Anterior cingulate cortex (tissue), 58 donors: Measurements from ENCODE around the gene RGS17.
"Not testable (repeated sequence)": the region's sequence is repeated elsewhere in the genome, so short reads cannot be mapped to it uniquely, and the experiment has no call there.

Source experiments
- DNase-seq, 58 donors: peaks; one replicate each; lab custom pipeline; 2025; lab: John Stamatoyannopoulos, UW

RGS17 gene

GRCh38 chr6:153129873-153130514 is 1.1 kb downstream of the RGS17 start:
- peak in 14 of 58 donors; percentile 4 to 41 (median 12) for DNase-seq

DNA sequence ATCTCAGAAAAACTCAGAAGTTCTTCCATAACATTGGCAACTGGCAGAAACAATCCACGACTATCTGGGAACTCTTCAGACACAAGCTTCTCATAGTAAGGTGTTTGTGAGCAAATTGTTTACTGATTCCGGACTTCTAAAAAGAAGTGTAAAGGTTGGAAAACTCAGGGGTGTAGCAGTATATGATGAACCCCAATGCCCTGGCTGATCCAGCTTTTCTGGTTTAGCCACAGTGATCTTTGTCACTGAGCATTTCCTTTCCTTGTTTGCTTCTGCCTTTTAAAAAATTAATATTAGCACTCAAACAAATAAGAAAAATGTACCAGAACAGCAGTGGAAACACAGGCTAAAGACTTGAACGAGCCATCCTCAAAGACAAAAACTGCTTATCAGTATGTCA is 4.9 kb downstream of the RGS17 start:
- DNase-seq, result no peak

DNA sequence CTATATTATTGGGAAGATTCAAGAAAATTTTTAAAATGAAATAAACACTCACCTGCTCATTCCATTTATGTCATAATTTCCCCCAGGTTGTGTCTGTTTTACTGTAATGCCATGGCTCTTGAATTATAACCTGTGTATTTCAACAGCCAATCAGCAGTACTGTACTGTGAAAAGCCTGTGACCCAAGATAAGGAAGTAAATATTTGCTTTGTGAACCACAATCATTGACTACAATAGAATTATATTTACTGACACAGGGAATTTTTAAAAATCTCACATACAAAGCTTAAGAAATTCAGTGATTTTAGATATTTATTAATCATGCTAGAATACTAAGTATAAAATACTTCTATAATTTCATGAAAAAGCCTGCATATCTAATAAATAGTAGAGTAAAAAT is 6.0 kb downstream of the RGS17 start:
- DNase-seq, result no peak

GRCh38 chr6:153123801-153124200 is 7.3 kb downstream of the RGS17 start:
- DNase-seq, result no peak

- no peak for DNase-seq
These were observed 9.8 kb downstream of the RGS17 start for GRCh38 chr6:153121311-153121710.

DNA sequence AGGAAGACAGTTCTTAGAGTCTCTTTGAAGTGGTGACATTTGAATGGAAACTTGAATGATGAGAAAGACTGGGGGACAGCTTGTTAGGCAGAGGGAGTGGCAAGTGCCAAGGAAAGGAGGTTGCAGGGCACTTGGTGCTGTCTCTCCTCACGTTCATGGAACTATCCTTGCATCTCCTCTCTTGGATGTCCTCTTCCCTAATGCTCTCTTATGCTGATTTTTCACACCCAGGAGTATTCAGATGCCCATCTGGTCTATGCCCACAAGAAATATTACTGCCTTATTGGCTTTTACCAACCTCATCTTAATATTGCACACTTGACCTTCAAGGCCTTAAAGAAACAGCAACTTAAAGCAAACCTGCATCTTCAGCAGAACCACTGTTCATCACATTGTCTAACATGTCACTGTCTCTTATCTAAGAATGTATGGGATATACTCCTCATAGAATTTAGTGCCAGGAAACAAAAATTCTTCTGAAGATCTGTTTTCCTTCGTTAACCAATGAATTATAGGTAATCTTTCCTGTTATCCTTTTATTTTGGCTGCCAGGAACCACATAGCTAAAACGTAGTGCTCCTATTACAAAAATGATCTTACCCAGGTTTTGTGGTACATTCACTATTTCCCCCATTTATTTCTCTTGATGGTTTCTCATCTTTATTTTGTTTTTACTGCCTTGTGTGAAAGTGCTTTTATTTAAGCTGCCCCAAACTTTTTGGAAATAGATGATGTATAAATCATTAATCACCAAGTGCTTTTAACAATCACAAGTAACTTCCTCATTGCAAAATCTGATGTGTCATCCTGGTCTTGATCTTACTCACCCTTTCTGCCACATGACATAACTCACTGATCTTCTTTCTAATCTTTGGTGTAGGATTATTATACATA is 12.8 kb downstream of the RGS17 start:
- no peak for DNase-seq

DNA sequence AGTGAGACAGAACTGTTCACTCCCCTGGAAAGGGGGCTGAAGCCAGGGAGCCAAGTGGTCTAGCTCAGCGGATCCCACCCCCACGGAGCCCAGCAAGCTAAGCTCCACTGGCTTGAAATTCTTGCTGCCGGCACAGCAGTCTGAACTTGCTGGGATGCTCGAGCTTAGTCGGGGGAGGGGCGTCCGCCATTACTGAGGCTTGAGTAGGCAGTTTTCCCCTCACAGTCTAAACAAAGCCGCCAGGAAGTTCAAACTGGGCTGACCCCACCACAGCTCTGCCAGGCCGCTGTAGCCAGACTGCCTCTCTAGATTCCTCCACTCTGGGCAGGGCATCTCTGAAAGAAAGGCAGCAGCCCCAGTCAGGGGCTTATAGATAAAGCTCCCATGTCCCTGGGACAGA is 20.0 kb downstream of the RGS17 start:
- not testable (repeated sequence) for DNase-seq

- not testable (repeated sequence) for DNase-seq
These were observed 20.5 kb downstream of the RGS17 start for GRCh38 chr6:153110612-153111011.

DNA sequence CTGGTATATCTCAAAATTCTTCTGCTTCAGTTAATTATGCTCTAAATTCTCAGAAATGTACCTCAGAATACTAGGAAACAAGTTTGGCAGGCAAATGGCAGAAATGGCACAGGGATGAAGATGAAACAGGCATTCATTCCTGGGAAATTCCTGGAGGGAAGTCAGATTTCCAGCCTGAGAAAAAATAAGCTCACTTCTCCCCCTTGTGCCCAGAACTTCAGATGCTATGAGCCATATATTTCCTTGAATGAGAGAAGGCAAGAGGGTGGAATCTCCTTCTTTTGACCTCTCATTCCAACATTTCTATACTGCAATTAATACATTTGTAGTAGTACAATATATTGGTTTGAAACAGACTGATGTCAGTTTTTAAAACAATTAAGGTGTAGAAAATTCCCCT is 22.8 kb downstream of the RGS17 start:
- DNase-seq, result no peak

DNA sequence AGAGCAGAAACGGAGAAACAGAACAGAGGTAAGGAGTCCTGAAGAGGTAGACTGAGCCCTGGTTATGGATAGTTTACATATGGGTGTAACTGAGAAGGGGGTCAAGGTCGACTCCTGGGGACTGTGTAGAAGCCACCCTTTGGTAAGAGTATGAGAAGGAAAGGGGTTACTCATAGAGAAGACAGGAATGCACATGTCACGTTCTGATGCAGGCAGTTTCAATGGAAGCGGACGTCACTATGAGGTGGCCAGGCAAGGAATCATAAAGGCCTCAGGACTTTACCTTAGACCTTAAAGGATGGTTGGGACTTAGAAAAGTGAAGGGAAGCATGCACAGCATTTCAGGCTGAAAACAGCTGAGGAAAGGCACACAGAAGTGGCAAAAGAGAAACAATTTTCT is 25.1 kb downstream of the RGS17 start:
- no peak for DNase-seq

- DNase-seq, result no peak
These were observed 26.9 kb downstream of the RGS17 start for GRCh38 chr6:153104220-153104619.

- no peak for DNase-seq
These were observed 27.8 kb downstream of the RGS17 start for GRCh38 chr6:153103319-153103655.

DNA sequence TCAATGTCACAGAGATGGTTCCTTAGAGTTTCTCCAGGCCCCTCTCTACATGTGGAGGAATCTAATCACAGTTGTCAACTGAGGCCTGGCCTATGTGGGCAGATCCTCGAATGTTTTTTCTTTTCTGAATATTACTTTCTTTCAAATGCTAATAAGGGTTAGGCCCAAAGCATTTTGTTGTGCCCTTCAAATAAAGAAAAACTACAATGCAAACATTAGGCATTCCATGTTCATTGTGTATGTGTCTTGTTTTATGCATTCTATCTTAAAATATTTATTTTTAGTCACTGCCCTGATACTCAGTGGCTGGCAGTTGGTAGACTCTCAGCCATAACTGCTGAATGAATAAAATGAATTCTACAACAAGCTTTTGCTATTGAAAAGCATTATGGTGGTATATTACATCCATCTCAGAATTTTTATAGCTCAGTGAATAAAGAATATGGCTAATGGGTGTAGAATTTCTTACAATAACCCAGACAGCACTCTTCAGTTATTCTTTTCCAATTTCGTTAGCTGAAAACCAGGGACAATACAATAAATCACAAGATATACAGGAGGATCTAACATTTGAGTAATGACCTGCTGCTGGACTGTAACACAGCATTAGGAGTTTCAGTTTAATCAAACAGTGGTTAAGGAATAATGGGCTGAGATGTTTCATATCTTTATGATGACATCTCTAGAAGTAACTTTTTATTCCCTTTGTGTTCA is 28.3 kb downstream of the RGS17 start:
- DNase-seq, result no peak

- no peak for DNase-seq
These were observed 29.6 kb downstream of the RGS17 start for GRCh38 chr6:153101461-153101860.

GRCh38 chr6:153099636-153100035 is 31.4 kb downstream of the RGS17 start:
- DNase-seq, result no peak

DNA sequence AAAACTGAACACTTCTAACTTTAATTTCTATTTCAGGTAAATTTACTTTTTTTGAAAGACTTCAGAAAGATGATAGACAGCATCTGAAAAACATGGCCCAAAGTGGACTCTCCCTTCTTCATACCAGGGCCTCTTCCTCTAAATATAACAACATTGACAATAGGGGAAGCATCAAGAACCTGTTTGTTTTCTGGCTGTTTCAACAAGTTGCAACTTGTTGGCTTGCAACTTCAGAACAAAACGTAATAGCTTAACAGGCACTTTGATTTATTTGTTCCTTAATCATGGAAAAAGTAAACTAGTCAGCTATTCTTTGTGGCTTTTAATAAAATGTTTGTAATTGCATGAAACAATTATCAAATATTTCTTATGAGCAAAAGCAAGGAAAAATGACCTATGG is 34.3 kb downstream of the RGS17 start:
- DNase-seq, result no peak

DNA sequence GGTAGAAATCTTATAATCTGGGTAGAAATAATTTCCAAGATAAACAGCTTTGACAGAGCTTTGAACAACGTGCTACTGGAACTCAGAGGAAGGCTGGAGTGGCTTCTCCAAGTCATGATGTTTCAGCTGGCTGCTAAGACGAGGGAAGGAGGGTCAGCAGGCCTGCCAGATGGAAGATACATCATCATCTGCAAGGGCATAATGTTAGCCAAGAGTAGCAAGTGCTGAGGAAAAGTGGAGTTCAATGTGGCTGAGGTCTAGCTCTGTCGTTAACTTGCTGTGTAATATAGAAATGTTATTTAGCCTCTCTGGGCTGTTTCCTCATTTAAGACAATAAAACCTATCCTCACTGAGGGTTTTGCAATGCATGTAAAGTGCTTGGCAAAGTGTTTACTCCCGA is 35.1 kb downstream of the RGS17 start:
- no peak for DNase-seq

DNA sequence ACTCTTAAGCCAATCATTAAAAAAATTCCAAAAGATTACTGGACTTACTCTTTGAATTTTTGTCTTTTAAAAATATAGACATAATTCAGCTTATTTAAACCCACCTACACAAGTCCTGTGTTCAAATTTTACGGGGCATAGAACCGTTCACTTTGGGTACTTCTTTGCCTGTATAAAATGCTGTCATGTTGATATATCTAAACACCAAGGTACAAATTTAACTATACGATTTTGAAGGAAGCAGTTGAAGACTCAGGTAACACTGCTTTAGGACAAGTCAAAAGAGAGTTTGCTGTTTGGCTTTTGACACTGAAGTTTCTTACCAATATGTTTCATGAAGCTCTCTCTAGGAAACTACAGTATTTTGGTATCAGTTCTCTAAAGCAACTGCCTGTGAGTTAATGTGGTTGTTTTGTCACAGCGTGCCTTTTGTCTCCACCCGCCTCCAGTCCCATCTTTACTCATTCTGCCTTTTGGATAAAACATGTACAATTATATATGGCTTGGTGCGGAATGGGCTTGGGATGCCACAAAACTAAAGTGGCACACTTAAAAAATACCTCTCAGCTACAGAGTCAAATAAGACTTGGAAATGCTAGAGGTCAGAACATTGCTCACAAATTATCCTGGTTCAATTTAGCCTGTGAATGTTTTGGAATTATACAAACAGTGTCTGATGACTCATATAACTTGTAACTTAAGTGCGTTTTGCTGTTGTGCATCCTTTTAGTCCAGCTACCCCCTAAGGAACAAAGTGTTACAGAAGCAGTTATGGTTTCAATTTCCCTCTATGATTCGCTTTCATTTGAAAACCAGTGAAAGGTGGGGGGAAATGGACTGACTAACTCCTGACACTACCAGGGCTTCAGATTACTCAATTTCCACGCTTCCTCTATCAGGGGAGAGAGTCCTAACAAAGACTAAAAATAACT is 38.7 kb downstream of the RGS17 start:
- peak in 1 of 58 donors; percentile 1 for DNase-seq

DNA sequence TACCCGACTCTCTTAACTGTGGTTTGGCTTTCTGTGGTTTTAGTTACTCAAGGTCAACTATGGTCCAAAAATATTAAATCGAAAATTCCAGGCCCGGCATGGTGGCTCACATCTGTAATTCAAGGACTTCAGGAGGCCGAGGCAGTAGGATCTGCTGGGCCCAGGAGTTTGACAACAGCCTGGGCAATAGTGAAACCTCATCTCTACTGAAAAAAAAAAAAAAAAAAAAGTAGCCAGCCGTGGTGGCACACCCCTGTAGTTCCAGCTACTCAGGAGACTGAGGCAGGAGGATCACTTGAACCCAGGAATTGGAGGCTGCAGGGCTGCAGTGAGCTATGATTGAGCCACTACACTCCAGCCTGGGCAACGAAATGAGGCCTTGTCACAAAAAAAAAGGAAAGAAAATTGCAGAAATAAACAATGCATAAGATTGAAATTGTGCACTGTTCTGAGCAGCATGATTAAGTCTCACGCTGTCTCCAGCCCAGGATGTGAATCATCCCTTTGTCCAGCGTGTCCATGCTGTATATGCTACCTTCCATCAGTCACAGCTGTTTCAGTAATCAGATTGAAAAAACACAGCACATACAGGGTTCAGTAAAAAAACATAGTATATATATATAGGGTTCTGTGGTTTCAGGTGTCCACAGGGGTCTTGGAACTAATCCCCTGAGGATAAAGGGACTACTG is 40.7 kb downstream of the RGS17 start:
- DNase-seq, result peak in 1 of 58 donors; percentile 7

- DNase-seq, result no peak
These were observed 42.3 kb downstream of the RGS17 start for GRCh38 chr6:153088796-153089195.
